OCI-M2 (cell line): ENCODE results near the gene ATXN7L1.

Experiments
- DNase-seq: peaks from one replicate; lab custom pipeline; 2025; ENCODE audit not compliant: unreplicated experiment; lab: John Stamatoyannopoulos, UW

The ATXN7L1 gene

DNA sequence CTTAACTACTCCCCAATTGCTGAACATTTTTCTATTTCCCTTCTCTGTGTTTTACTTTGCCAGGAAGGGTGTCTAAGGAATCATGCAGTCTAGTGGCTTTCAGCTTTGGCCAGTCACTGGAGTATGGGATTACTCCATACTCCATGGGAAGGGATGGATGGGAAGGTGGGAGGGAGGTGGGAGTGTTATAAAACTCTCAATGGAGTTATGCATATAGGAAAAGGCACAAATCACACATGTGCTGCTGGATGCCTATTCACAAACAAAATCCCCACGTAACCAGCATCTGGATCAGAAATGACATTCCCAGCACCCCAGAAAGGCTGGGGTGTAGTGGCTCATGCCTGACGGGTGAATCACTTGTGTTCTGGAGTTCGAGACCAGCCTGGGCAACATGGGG is 125.3 kb downstream of the ATXN7L1 start:
- no peak for DNase-seq

DNA sequence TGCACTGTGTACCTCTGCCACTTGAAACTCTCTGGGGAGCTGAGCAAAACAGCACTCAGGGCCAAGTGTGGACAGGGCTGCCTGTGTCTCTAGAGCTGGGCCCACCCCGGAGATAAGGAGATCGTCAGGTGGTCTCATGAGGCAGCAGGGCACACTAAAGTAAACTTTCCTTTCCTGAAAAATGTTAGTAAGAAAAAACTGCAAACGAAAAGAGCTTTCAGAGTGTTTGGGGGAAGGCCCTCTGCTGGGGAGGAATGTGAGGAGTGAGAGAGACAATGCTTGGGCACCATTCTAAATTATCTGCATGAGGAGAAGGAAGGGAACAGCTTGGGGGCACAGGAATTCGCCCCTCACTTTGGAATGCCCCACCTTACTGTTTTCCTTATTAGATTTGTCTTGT is 127.7 kb downstream of the ATXN7L1 start:
- DNase-seq = no peak

DNA sequence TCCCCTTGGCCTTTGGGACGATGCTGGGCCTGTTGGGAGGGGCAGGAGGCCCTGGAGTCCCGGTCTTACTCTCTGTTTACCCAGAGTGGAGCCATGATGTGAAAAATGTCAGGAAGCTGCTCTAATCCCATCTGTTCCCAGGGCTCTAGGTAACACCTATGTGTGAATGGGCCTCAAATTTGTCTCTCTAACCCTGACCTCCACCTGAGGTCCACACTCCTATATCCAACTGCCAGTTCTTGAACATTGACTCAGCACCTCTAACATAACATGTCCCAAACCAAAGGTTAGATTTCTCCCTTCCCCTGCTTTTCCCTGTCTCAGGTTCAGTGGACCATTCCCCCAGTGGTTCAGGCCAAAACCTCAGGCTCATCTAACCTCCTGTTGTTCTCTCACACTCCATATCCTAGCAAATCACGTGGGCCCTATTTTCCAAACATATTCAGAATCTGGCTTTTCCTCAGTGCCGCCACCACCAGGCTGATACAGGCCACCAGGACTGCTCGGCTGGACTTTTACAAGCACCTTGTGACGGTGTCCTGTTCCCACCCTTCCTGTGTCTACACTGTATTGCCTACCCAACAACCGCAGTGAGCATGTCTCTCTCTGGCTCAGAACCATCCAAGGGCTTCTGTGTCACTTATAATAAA is 130.6 kb downstream of the ATXN7L1 start:
- no peak for DNase-seq

DNA sequence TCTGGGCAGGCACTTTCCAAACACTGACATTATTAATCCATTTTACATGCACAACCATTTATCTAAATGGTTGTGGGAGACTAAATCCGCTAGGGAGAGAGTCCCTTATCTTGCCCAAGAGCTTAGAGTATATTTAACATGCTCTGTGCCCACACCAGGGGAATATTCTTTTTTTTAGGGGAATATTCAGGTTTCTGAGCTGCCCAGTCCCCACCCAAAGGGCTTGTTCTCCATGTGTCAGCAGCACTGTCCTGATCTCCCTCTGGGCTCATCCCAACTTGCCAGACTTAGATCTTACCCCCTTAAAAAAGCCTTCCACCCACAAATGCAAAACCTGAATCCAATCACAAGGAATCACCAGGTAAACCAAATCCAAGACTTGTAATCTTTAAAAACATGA is 132.1 kb downstream of the ATXN7L1 start:
- no peak for DNase-seq

DNA sequence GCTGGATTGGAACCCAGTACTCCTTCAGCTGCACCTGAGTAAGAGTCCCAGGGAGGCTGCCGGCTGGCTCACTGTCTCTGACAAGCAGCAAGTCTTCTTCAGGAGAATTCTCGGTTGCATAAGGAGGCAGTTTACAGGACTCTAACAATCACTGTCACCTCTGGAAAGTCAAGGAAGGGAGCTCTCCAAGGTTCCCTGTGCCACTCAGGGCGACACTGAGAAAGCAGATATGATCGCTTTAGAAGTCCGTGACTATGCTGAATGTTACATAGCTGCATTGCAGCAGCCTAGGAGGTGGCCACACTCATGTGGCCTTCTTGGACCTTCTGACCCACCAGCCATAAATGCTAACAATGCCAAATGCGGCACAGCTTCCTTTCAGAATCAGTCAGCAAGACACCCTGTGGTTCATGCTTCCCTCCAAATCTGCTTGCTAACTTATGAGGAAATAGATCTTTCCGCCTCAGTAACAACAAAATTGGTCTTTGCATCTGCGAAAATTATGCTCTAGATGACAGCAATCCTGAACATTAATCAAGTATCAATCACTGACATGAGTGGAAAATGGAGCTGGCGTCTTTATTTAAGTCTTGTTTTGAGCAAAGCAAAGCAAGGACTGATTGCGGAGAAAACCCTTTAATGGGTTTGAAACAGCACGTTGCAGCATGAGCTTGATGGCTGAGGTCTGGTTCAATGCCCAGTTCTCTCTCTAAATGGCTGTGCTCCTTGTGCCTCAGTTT is 132.9 kb downstream of the ATXN7L1 start:
- no peak for DNase-seq

DNA sequence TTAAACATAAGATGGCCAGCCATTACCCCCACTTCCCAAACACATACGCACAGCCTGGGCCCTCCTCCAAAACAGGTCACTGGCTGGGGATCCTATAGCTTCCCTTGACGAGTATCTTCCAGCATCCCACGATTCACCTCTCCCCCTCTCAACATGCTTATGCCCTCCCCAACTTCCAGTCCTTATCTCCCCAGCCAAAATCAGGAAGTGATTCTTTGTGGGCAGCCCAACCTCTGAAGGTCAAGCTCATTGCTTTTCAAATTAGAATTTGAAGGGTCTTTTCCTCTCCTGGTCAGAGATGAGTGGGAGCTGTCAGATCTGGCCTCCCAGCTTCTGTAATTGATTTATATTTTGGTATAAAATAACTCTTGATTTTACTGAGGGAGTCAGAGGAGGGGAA is 133.6 kb downstream of the ATXN7L1 start:
- DNase-seq = no peak

DNA sequence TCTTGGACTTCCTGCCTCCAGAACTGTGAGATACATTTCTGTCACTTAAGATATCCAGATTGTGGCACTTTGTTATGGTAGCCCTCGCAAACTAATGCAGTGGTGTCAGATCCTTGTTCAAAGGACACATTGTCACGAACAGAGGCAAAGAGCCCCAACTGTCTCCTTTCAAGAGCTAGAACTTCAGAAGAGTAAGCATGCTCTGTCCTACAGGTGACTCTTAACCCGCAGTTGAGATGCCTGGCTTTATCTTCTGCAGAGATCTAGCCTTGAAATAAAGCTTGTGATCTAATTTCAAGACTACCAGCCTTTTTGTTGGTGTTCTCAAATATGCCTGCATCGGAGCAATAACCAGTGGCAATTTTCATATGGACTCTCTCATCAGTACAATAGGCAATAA is 134.4 kb downstream of the ATXN7L1 start:
- no peak for DNase-seq

DNA sequence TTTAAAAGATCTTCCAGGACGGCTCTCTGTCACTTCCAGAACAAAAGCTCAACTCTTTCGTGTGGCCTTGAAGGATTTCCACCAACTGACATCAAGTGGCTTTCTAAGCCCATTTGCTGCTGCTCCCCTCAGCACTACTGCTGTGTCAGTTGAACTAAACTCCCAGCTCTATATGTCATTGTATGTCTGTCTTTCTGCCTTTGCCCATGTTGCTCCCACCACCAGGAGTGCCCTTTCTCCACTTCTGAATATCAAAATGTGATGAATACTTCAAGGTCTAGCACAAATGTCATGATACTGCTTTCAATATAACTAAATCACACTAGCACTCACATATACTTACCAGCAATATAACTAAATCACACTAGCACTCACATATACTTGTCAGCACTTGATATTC is 138.3 kb downstream of the ATXN7L1 start:
- DNase-seq = no peak

DNA sequence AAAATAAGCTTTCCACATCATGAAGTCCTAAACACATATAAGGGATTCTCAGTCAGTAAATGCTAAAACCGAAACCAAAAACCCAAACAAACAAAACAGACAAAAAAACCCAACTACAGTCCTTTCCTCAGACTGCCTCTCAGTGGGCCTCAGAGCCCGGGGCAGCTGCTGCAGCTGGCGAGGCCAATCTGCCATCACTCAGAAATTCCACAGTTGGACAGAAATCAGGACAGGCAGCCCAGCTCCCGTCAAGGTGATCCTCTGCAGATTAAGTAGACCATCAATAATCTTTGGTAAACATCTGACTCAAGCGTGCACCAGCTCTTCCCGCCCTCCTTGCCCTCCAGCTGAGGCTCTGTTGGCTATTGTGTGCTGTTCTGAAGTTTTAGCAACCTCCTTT is 142.2 kb downstream of the ATXN7L1 start:
- DNase-seq = no peak

DNA sequence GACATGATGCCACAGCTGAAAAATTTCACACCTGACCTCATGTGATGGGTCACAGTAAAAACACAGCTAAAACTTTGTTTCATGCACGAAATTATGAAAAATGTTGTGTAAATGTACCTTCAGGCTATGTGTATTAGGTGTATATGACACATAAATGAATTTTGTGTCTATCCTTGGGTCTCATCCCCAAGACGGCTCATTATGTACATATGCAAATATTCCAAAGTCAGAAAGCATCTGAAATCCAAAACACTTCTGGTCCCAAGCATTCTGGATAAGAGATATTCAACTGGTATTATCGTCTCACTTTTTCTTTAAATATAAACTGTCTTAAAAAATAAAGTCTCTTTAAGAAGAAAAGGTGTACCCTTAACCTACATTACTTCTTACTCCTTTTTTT is 145.4 kb downstream of the ATXN7L1 start:
- no peak for DNase-seq

DNA sequence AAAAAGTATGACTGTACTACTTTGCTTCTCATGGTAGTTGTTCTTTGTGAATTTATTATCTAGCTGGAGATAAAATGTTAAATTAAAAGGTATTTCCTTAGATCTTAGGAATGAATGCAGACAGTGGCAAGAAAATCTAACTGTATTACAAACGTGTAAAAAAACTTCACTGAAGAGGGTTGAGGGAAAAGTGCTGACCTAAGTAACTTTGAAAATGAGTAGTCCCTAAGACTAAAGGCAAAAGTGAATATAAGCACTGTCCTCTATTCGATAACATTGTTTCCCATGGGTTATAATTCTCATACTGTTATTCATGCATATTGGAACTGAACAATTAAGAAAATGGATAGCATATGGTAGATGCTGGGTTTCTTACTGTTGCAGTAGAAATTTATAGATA is 148.4 kb downstream of the ATXN7L1 start:
- no peak for DNase-seq

DNA sequence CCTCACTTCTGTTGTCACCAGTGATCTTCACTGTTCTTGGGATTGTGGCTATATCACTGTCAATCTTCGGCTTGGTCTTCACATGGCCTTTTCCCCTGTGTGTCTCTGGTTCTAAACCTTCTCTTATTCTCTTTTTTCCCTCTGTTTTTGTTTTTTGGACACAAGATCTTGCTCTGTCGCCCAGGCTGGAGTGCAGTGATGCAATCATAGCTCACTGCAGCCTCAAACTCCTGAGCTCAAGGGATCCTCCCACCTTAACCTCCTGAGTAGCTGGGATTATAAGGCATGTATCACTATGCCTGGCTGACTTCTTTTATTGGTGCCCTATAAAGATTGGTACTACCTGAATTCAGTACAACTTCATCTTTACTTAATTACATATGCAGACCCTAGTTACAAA is 151.7 kb downstream of the ATXN7L1 start:
- DNase-seq = no peak

DNA sequence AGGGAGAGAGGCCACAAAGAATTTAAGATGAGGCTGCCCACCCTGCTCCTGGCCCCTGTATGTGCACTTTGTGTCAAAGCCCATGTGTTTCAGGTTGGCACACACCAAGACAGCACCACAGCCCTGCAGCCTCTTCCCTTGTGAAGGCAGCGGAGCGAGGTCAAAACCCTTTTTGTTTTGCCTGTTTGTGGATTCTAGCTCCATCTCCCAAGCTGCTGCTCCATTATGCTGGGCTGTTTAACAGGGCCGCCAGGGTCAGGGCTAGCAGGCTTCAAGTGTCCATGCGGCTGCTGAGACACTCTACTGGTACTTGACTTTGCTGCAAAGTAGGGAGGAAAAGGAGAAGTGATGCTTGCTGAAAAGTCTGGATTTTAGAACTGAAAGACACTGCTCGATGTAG is 152.8 kb downstream of the ATXN7L1 start:
- DNase-seq = no peak

DNA sequence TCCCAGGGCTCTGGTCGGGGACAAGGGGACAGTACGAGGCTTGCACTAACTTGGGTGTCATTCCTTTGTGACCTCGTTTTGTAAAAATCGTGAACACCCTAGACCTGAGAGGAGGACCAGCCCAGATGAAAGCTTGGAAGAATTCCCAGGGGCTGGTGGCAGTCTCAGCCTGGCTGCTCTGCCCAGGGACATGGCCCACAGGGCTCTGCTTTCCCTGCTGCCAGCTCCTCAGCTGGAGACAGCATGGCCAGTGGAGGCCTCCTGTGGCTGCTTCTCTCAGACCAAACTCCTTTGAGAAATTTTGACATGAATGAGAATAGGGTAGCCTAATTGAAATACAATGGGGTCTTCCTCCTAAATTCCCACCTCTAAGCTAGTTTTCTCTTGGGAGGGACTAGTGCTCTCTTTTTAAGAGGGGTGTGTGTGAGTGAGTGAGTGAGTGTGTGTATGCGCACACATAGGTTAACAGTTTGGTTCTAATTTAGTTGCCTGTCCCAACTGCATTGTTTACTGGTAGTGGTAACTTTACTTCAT is 154.8 kb downstream of the ATXN7L1 start:
- no peak for DNase-seq

DNA sequence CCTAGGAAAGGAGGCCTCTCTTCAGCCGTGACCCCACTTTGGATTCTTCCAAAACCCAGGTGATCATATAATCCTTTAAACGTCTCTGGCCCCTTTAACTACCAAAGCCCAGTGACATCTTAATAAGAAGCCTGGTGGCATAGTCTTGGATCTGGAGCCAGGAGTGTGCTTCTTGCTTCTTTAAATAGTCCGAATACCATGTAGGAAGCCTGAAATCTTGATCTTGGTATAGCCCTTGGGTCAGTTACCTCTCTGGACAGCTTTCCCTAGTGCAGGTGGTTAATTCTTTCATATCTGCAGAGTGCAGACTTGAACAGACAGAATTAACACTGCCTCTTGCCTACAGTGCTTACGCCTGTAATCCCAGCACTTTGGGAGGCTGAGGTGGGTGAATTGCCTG is 156.5 kb downstream of the ATXN7L1 start:
- DNase-seq = no peak

DNA sequence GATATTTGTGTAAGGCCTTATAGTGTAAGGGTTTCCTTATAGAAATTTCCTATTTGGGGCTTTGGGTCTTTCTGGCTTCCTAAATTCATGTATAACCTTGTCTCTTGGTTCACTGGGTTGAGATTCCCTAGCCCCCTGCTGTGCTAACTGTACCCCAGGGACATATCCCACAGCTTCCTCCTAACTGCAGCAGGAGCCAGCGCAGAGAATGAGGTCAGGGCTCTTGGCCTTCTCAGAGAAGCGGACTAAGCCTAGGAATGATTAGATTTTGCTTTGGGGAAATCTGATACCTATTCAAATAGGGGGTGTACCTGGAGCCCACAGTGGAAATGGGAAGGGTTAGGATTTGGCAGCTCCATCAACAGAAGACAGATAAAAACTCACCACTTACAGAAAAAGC is 157.0 kb downstream of the ATXN7L1 start:
- no peak for DNase-seq

DNA sequence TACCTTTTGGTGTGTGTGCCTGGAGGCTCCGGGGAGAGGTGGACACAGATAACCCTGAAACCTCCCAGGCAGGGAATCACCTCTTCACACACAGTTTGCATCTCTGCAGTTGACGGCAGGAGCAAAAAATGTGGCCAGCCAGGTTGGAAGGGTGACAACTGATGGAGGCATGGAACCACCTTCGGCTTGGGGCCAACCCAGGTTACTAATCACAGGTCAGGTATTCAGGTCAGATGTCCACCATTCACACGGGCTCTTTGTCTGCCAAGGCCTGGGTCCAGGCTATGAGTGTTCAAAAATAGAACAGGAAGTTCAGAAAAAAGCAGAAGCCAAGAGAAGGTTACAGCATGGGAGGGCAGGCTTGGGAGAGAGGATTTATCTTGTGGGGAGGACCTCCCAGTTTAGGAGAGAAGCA is 157.9 kb downstream of the ATXN7L1 start:
- DNase-seq = no peak

DNA sequence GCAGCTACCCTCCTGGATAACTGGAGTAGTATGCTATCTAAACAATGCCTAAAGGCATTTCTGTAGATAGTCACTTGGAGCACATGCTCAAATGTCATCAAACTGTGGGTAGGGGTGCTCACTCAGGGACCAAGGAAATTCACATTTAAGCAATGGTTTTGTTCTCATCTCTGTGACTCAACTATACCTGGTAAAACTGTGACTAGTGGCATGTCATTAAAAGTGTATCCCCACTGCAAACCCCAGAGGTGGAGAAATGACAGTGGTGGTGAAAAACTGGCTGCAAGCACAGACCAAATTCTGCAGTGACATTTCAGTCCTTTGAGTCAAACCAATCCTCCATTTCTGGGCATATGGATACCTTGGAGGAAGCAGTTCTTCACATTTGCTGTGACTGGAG is 160.9 kb downstream of the ATXN7L1 start:
- no peak for DNase-seq

DNA sequence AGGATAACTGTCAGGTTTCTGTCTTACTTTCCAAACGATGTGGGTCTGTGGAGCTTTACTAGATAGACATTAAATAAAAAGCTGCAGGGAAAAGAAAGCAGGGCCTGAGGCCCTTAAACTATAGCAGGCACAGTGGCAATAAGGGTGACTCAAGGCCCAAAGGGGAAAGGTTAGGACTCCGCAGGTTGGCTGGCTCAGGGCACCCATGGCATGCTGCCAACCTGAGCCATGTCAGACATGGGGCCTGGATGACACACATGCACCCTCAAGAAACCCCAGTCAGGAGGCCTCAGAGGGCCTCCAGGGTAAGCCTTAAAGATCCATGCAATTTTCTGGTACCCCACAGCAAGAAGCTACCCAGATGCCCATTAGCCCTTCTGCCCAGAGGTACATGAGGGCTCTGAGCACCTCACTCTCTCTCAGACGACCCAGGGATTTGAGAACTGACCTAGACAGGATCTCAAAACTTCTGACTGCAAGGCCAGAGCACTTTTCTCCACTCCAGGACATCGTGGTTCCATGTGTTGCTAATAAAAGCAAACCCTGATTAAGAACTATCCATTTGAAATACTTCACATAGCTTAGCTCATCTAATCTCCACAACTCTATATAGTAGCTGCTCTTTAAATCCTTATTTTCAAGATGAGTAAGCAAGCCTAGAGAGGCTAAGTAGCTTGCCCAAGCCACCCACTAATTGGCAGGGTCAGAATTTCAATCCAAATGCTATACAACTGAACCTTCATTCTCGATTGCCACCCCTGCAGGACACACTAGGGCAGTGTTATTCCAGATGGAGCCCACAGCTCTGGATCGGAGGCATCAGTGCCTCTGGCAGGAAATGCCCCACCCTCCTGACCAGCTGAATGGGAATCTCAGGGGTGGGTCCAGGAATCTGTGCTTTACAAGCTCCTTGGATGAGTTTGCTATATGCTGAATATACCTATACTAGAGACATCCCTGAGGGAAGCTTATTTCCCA is 162.6 kb downstream of the ATXN7L1 start:
- no peak for DNase-seq

DNA sequence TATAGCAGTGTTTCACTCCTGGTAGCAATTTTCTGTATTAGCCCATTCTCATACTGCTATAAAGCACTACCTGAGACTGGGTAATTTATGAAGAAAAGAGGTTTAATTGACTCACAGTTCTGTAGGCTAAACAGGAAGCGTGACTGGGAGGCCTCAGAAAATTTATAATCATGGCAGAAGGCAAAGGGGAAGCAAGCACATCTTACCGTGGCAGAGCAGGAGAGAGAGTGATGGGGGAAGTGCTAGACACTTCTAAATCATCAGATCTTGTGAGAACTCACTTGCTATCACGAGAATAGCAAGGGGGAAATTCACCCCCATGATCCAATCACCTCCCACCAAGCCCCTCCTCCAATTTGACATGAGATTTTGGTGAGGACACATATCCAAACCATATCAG is 163.5 kb downstream of the ATXN7L1 start:
- DNase-seq = no peak

DNA sequence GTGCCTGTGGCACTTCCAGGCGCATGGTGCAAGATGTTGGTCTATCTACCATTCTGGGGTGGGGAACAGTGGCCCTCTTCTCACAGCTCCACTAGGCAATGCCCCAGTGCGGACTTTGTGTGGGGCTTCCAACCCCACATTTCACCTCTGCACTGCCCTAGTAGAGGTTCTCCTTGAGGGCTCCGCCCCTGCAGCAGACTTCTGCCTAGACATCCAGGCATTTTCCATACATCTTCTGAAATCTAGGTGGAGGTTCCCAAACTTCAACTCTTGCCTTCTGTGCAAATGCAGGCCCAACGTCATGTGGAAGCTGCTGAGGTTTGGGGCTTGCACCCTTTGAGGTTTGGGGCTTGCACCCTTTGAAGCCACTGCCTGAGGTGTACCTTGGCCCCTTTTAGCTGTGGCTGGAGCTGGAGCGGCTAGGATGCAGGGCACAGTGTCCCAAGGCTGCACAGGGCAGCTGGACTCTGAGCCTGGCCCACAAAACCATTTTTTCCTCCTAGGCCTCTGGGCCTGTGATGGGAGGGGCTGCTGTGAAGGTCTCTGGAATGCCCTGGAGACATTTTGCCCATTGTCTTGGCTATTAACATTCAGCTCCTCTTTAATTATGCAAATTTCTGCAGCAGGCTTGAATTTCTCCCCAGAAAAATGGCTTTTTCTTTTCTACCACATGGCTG is 164.5 kb downstream of the ATXN7L1 start:
- no peak for DNase-seq
